Activated naive CD4-positive, alpha-beta T cell treated with anti-CD3 and anti-CD28 coated beads, Interleukin-2, amount 50 U/mL, for 72 hours (primary cell): ENCODE data around the gene LRRK1. TPM values are rescaled to one million over a fixed set of nuclear protein-coding genes. Genes with fewer than 3 reads are reported as not detected.

Experiments used
- ATAC-seq, 2 donors: fragments of 150-1000 bp; cut with Tn5 transposase; 2 replicates each; pipeline ENCODE4 v1.10.0; 2021; ENCODE audit warnings: mild to moderate bottlenecking in 2 of 2, moderate library complexity in 2 of 2
- DNase-seq, 2 donors: peaks; one replicate each; pipeline ENCODE4 v3.0.0; 2021 to 2022; ENCODE audit warnings: low spot score in 2 of 2
- H3K27ac Mint-ChIP-seq, 2 donors: one replicate each; pipeline ENCODE4 v1.8.0; 2022; ENCODE audit warnings: mild to moderate bottlenecking in 2 of 2, mixed read lengths in 2 of 2
- H3K36me3 Mint-ChIP-seq, 2 donors: one replicate each; pipeline ENCODE4 v1.8.0; 2022; ENCODE audit warnings: mixed read lengths in 2 of 2
- H3K9me3 Mint-ChIP-seq, 2 donors: one replicate each; pipeline ENCODE4 v1.8.0; 2022; ENCODE audit warnings: mixed read lengths in 2 of 2
- total RNA-seq, 2 donors: library from RNA; stranded (reverse); gene quantifications; one replicate each; pipeline ENCODE4 v1.2.3, GENCODE V29; 2022

The LRRK1 gene
- total RNA-seq, 2 donors from 2014 or later, result 0.09 to 1.4 TPM

- Mint-ChIP-seq H3K9me3 (peaks cover 4 to 6% of the 10 kb centered on the region in 2 donors), H3K36me3 (peaks cover 0 to 4% of the 10 kb centered on the region in 2 donors), H3K27ac (no peak overlapping the region)
- no peak for DNase-seq
- no peak for ATAC-seq
These were observed 182.5 kb downstream of the LRRK1 start for GRCh38 chr15:101101676-101102075.

GRCh38 chr15:101102746-101103145 lies 183.6 kb downstream of the LRRK1 start:
- DNase-seq (no peak), ATAC-seq (no peak)
- Mint-ChIP-seq H3K36me3 (peaks cover 0 to 4% of the 10 kb centered on the region in 2 donors), H3K9me3 (peaks cover 4 to 6% of the 10 kb centered on the region in 2 donors), H3K27ac (no peak overlapping the region)

GRCh38 chr15:101103598-101103997 lies 184.4 kb downstream of the LRRK1 start:
- peaks cover 0 to 4% of the 10 kb centered on the region in 2 donors for H3K36me3 Mint-ChIP-seq
- no peak for ATAC-seq
- no peak for DNase-seq
- H3K9me3 Mint-ChIP-seq, result peaks cover 4 to 6% of the 10 kb centered on the region in 2 donors
- no peak overlapping the region for H3K27ac Mint-ChIP-seq

- H3K27ac Mint-ChIP-seq, result no peak overlapping the region
- H3K36me3 Mint-ChIP-seq, result peaks cover 0 to 4% of the 10 kb centered on the region in 2 donors
- H3K9me3 Mint-ChIP-seq, result peaks cover 4 to 6% of the 10 kb centered on the region in 2 donors
- no peak for DNase-seq
- ATAC-seq, result no peak
These were observed 185.0 kb downstream of the LRRK1 start for GRCh38 chr15:101104141-101104540.

DNA sequence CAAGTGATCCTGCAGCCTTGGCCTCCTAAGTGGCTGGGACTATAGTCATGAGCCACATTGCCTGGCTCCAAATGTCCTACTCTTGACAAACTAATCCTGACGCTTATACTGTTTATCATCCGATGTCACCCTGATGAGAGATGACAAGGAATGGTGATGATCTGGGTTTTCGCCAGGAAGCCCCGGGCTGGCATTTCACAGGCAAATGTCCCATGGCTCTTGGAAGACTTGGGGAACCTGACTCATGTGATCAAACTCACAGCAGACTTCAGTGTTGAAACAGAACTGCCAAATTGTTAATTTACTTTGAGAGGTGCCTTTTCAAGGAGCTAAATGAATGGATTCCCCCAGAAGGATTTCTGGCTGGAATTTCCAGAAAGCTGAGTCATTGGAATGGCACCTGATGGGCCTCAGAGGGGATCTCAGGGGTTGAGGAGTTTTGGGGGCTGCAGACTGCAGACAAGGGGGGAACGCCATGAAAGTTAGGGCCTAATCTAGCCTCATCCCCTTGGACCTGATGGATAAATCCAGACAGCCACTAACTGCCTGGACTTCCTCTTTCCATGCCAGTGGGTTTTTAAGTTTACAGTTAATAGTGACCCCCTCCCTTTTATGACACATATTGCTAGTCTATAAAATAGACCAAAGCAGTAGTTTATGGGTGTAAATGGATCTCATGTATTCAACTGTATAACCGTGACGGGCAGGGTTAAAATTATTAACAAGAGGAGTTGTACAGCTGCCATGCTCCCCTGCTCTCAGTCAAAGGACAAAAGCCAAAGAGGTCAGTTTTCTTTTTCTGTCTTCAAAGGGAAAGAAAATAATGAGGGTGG lies 186.1 kb downstream of the LRRK1 start:
- DNase-seq (no peak), ATAC-seq (no peak)
- H3K9me3 Mint-ChIP-seq, result peaks cover 4 to 6% of the 10 kb centered on the region in 2 donors
- H3K36me3 Mint-ChIP-seq, result peaks cover 0 to 4% of the 10 kb centered on the region in 2 donors
- no peak overlapping the region for H3K27ac Mint-ChIP-seq

DNA sequence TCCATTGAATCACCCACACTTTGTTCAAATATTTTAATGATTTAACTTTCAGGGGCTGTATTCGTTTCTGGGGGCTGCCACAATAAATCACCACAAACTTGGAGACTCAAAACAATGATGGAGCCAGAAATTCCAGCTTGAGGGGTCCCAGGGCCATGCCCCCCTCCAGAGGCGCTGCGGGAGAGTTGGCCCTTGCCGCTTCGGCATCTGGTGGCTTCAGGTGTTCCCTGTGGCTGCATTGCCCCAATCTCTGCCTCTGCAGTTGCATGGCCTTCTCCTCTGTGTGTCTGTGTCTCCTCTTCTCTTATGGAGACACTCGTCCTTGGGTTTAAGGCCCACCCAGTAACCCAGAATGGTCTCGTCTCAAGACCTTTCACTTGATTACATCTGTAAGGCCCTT lies 187.9 kb downstream of the LRRK1 start:
- Mint-ChIP-seq H3K36me3 (no peaks in the 10 kb centered on the region), H3K9me3 (no peaks in the 10 kb centered on the region), H3K27ac (no peak overlapping the region)
- DNase-seq, result no peak
- ATAC-seq, result no peak

DNA sequence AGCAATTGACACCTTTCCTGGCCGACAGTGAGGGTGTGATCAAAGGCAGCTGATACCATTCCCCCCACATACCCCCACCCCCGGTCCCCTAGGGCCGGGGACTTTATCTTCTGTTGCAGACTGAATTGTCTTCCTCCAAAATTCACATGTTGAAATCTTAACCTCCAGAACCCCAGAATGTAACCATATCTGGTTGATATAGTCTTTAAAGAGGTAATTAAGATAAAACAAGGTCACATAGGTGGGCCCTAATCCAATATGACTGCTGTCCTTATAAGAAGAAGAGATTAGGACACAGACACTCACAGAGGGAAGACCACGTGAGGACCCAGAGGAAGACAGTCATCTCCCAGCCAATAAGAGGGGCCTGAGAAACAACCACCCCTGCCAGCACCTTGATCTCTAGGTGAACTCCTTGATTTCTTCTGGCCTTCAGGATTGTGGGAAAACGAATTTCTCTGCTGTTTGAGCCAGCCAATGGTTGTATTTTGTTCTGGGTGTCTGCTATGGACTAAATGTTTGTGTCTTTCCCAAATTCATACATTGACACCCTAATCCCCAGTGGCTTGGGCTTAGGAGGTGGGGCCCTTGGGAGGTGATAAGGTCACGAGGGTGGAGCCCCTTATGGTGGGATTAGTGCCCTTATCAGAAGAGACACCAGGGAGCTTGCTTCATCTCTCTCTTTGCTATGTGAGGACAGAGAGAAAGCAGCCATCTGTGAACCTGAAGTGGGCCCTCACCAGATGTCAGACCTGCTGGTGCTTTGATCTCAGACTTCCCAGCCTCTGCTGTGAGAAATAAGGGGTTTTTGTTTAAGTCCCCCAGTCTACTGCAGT lies 188.7 kb downstream of the LRRK1 start:
- H3K36me3 Mint-ChIP-seq, result no peaks in the 10 kb centered on the region
- H3K9me3 Mint-ChIP-seq, result no peaks in the 10 kb centered on the region
- ATAC-seq (no peak), DNase-seq (no peak)
- peak overlapping the region in 1 of 2 donors; percentile 17 for H3K27ac Mint-ChIP-seq

DNA sequence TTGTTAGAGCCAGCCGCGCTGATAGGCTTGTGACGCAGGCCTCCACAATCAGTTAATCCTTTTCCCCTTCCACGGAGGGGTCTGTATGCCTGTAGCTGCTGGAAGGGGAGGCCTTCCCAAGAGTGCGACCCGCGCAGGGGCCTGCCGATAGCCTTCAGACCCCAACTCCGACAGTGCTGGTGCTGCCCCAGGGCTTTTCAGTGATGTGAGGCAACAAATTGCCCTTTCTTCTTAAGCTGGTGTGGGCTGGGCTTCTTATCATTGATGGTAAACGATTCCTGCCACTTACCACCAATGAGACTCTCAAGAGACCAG lies 189.3 kb downstream of the LRRK1 start:
- ATAC-seq (no peak), DNase-seq (no peak)
- Mint-ChIP-seq H3K9me3 (no peaks in the 10 kb centered on the region), H3K27ac (peak overlapping the region in 1 of 2 donors; percentile 17), H3K36me3 (no peaks in the 10 kb centered on the region)

GRCh38 chr15:101108791-101109190 lies 189.6 kb downstream of the LRRK1 start:
- H3K27ac Mint-ChIP-seq, result no peak overlapping the region
- H3K36me3 Mint-ChIP-seq, result no peaks in the 10 kb centered on the region
- ATAC-seq (no peak), DNase-seq (no peak)
- no peaks in the 10 kb centered on the region for H3K9me3 Mint-ChIP-seq

DNA sequence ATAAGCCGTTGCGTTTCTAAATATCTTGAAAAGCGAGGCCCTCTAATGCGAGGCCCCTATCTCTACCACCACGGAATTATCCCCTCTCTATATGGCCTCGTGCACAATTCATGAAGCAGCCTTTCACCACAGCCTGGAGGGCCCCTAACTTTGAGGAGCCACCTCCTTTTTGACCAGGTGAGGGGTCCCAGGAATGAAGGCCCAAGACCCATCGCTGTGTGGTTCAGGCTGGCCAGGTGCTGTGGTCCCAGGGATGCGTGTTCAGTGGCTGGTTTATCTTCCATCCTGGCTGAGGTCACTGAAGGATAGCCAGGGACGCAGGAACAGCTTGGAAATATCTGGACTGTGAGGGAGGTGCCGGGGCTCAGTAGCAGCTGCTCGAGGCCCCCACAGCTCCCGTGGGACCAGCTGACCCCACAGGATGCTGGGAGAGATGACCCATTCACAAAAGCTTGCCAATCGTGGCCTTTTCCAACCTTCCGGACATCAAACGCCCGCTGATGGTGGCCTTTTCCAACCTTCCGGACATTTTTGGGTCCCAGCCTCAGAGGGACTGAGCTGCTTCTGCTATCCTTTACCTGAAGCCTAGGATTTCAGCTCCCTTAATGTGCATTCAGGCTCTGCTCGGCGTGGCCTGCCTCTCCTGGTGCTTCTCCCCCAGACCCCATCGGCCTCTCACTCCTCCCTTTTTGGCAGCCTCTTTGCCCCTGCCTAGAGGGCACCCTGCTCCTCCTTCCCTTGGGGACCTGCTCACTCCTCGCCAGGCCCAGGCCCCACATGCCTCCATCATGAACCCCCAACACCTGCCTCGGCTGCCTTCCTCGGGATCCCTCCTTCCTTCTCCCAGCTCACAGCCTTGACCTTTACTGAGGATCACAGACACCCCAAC lies 191.8 kb downstream of the LRRK1 start:
- H3K27ac Mint-ChIP-seq, result no peak overlapping the region
- no peaks in the 10 kb centered on the region for H3K9me3 Mint-ChIP-seq
- no peaks in the 10 kb centered on the region for H3K36me3 Mint-ChIP-seq
- ATAC-seq (no peak), DNase-seq (no peak)

DNA sequence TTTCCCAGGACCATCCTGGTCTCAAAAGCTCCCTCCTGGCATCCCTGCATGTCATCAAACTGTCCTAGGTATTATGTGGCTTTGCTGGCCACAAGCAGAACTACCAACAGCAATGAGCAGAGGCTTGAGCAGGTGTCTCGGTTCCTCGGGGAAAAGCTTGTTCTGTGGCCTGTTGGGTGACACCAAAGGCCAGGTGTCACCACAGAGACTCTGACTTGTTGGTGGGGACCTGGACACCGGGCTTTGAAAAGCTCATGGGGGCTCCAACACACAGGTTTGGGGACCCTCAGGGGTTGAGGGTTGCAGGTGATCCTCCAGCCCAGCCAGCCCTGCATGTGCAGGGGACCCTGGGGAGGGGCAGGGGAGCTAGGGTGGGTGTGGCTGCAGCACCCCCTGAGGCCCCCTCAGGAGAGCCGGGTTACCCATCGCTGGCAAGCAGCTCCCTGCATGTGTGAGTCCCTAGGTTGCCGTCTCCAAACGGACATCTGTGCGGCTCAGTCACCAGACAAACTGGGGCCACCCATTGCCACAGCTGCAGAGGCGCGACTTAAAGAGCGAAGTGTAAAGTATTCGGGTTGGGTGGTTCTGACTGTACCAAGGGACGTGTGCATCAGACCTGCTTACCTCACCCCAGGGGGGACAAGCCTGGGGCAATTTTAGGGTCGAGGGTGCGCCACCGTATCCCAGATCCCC lies 192.6 kb downstream of the LRRK1 start:
- ATAC-seq, result no peak
- H3K36me3 Mint-ChIP-seq, result no peaks in the 10 kb centered on the region

DNA sequence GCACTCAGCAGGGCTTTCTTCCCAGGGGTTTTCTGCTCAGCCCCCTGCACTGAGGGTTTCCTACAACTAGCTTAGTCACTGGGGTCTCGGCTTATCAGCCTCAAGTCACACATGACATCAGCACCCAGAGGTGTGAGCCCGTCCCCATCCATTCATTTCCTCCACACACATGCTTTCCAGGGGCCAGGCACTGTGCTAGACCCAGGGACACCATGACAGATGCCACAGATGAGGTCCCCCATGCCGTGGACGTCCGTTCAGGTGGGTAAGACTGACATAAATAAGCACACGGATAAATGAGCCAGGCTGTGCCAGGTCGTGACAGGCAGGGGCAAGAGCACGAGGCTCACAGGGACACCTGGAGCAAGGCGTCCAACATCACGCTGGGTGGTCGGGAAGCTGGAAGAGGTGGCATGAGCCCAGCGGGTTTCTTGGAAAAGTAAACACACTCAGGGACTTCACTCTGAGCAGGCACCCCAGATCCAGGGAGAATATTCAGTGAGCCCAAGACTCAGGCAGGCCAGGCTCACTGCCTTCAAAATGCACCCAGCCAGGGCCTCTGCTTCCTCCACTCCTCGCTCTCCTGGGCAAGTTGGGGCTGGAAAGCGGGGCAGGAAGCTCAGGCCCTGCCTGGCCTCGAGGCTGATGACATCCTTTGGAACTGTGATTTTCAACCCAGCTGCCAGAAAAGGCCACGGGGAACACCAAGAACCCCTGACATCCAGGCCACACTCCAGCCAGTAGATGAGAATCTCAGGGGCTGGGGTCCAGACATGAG lies 193.4 kb downstream of the LRRK1 start:
- H3K9me3 Mint-ChIP-seq, result no peaks in the 10 kb centered on the region
- DNase-seq (no peak), ATAC-seq (no peak)
- H3K36me3 Mint-ChIP-seq, result no peaks in the 10 kb centered on the region
- no peak overlapping the region for H3K27ac Mint-ChIP-seq

More for the DNA sequence above, 192.6 kb downstream of the LRRK1 start:
- no peak for DNase-seq
- Mint-ChIP-seq H3K27ac (no peak overlapping the region), H3K9me3 (no peaks in the 10 kb centered on the region)

- Mint-ChIP-seq H3K36me3 (no peaks in the 10 kb centered on the region), H3K9me3 (no peaks in the 10 kb centered on the region), H3K27ac (no peak overlapping the region)
- DNase-seq, result no peak
- no peak for ATAC-seq
These were observed 194.2 kb downstream of the LRRK1 start for GRCh38 chr15:101113114-101114005.

DNA sequence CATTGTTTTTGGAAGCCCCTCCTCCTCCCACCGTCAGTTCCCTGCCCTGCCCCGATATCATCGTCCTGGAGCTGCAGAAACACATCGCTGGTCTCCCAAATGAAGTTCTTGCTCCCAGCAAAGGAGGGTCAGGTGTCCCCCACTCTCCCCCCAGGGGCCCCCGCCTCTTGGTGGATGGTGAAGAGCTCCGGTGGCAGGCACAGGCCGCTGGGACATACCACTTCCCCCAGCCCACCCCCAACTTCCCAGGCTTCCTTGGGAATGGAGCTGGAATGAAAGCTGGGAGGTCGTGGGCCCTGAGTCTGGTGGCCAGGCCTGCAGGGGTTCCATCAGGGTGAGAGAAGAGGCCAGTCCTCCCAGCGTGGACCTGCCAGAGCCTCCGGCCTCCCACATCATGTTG lies 195.0 kb downstream of the LRRK1 start:
- Mint-ChIP-seq H3K27ac (no peak overlapping the region), H3K9me3 (no peaks in the 10 kb centered on the region), H3K36me3 (no peaks in the 10 kb centered on the region)
- DNase-seq, result no peak
- no peak for ATAC-seq

DNA sequence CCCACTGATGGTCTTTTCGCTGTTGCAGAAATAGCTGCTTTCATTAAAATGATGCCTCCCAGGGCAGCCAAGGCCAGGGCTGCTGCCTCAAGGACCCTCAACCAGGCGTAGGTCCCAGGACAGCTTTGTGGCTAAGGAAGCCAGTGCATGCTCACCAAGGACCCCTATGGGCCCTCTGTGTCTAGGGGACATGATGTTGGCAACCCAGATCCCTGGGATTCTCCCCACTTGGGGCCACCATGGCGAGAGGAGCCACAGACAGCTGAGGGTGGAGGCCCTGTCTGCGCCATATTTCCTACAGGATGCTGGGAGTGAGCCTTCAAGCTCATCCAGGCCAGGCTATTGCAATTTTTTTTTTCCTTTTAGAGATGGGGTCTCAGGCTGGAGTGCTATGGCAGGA lies 195.5 kb downstream of the LRRK1 start:
- peak overlapping the region in 1 of 2 donors; percentile 36 for H3K27ac Mint-ChIP-seq

More for the DNA sequence above, 195.5 kb downstream of the LRRK1 start:
- no peaks in the 10 kb centered on the region for H3K9me3 Mint-ChIP-seq
- no peaks in the 10 kb centered on the region for H3K36me3 Mint-ChIP-seq
- ATAC-seq (no peak), DNase-seq (no peak)
